GM12878 (cell line): ENCODE measurements around the gene SUMF1. TPM values are rescaled to one million over a fixed set of nuclear protein-coding genes. Genes with fewer than 3 reads are reported as not detected.

Source experiments
- ATAC-seq: fragments of 200-7000 bp; cut with Tn5 transposase; 3 replicates; pipeline ENCODE4 v1.9.1; 2020; ENCODE audit warnings: mild to moderate bottlenecking, moderate library complexity
- BruUV-seq: library from RNA; stranded (reverse); fragments of 400-500 nt; replicated peaks from 2 replicates; lab custom pipeline; 2021; lab: Mats Ljungman, UMichigan
- CTCF ChIA-PET: fragments of 300-600 bp; sonication (Branson Sonifier 250); formaldehyde crosslinking; extraction: SDS; loops from one replicate; lab custom pipeline; 2021; ENCODE audit warnings: inconsistent platforms; lab: Yijun Ruan, JAX
- POLR2A ChIA-PET: fragments of 350-600 bp; formaldehyde crosslinking; extraction: SDS; loops from one replicate; lab custom pipeline; 2021; ENCODE audit warnings: inconsistent platforms; lab: Charles Lee
- RAD21 ChIA-PET: fragments of 300-600 bp; sonication (Branson Sonifier 250); formaldehyde crosslinking; loops from one replicate; lab custom pipeline; 2023; ENCODE audit warnings: antibody characterized with exemption; ENCODE audit not compliant: unreplicated experiment; lab: Charles Lee
- SMC1A ChIA-PET: fragments of 300-600 bp; sonication (Branson Sonifier 250); formaldehyde crosslinking; loops from one replicate; lab custom pipeline; 2023; ENCODE audit not compliant: unreplicated experiment, uncharacterized antibody; lab: Charles Lee
- DNase-seq: peaks from one replicate; pipeline ENCODE4 v3.0.0-alpha.2; 2011; ENCODE audit warnings: low read depth, low spot score
- FAIRE-seq: peaks from 3 replicates; lab custom pipeline; 2011; peaks lifted over from hg19 to GRCh38; lab: Jason Lieb, UNC
- H2AFZ ChIP-seq: 2 replicates; pipeline ENCODE4 v1.6.0; 2011; ENCODE audit warnings: low read depth, low read length, control low read depth; ENCODE audit not compliant: control insufficient read depth
- H3K27ac ChIP-seq: 2 replicates; pipeline ENCODE4 v1.5.1; 2011; ENCODE audit warnings: control low read depth; ENCODE audit not compliant: control insufficient read depth, insufficient read depth
- H3K27me3 ChIP-seq, 2 experiments: replicated peaks in 1 of 2; 2 replicates each; pipeline versions ENCODE4 v1.6.0 to v1.6.1; 2011; ENCODE audit warnings: low read length in 1 of 2; ENCODE audit not compliant: control insufficient read depth in 2 of 2, insufficient read depth in 2 of 2
- H3K36me3 ChIP-seq, 2 experiments: 2 replicates each; pipeline ENCODE4 v1.5.1; 2011; ENCODE audit warnings: low read length in 1 of 2; ENCODE audit not compliant: control insufficient read depth in 2 of 2, insufficient read depth in 2 of 2
- H3K4me1 ChIP-seq: 2 replicates; pipeline ENCODE4 v1.6.1; 2011; ENCODE audit warnings: mild to moderate bottlenecking, low read length, moderate library complexity, mixed read lengths; ENCODE audit not compliant: control insufficient read depth, insufficient read depth
- H3K4me2 ChIP-seq: 2 replicates; pipeline ENCODE4 v1.6.0; 2011; ENCODE audit warnings: control low read depth; ENCODE audit not compliant: control insufficient read depth, insufficient read depth
- H3K4me3 ChIP-seq: fragments of 200-600 bp; sonication (generic); 2 replicates; pipeline ENCODE4 v1.5.1; 2016
- H3K79me2 ChIP-seq: 2 replicates; pipeline ENCODE4 v1.6.0; 2011; ENCODE audit warnings: low read length; ENCODE audit not compliant: control insufficient read depth, insufficient read depth
- H3K9ac ChIP-seq: 2 replicates; pipeline ENCODE4 v1.8.0; 2011; ENCODE audit warnings: low read length, control low read depth, mixed read lengths; ENCODE audit not compliant: control insufficient read depth, insufficient read depth
- H3K9me3 ChIP-seq: replicated peaks from 3 replicates; pipeline ENCODE4 v1.5.1; 2011; ENCODE audit warnings: mild to moderate bottlenecking, low read length; ENCODE audit not compliant: control insufficient read depth, insufficient read depth
- H4K20me1 ChIP-seq: 2 replicates; pipeline ENCODE4 v1.6.0; 2011; ENCODE audit not compliant: control insufficient read depth, insufficient read depth
- CHD2 ChIP-seq: IDR thresholded peaks from 2 replicates; pipeline ENCODE4 v1.6.1; 2011; ENCODE audit warnings: low read depth, low read length, improper control_type of control experiment, borderline replicate concordance
- HCFC1 ChIP-seq: fragments of 150-350 bp; IDR thresholded peaks from 2 replicates; pipeline ENCODE4 v1.6.1; 2014; ENCODE audit warnings: low read length
- JUND ChIP-seq: IDR thresholded peaks from 2 replicates; pipeline ENCODE4 v1.6.1; 2012; ENCODE audit warnings: low read depth, mild to moderate bottlenecking, low read length, improper control_type of control experiment, moderate library complexity
- KLF5 ChIP-seq: fragments of 450-650 bp; IDR thresholded peaks from 2 replicates; pipeline ENCODE4 v1.6.1; 2014; ENCODE audit warnings: mild to moderate bottlenecking; ENCODE audit not compliant: partially characterized antibody
- MEF2B ChIP-seq: fragments of 450-650 bp; IDR thresholded peaks from 2 replicates; pipeline ENCODE4 v1.6.1; 2018; ENCODE audit warnings: mild to moderate bottlenecking, moderate library complexity; ENCODE audit not compliant: partially characterized antibody, poor library complexity, severe bottlenecking
- MYB ChIP-seq: fragments of 150-350 bp; IDR thresholded peaks from 2 replicates; pipeline ENCODE4 v1.6.1; 2014; ENCODE audit warnings: mild to moderate bottlenecking, low read depth, low read length, borderline replicate concordance
- PRDM15 ChIP-seq: fragments of 450-650 bp; formaldehyde crosslinking; IDR thresholded peaks from 2 replicates; pipeline ENCODE4 v1.4.0; 2020; ENCODE audit warnings: mild to moderate bottlenecking, moderate library complexity
- RCOR1 ChIP-seq: conservative IDR thresholded peaks from 2 replicates; pipeline ENCODE4 v1.6.1; 2012; ENCODE audit warnings: low read depth, low read length, improper control_type of control experiment
- RELA ChIP-seq: fragments of 450-650 bp; IDR thresholded peaks from 2 replicates; pipeline ENCODE4 v1.8.0; 2014; ENCODE audit warnings: borderline replicate concordance; ENCODE audit not compliant: partially characterized antibody
- SMAD1 ChIP-seq: fragments of 450-650 bp; IDR thresholded peaks from 2 replicates; pipeline ENCODE4 v1.6.1; 2018; ENCODE audit warnings: mild to moderate bottlenecking, low read depth; ENCODE audit not compliant: partially characterized antibody
- SMAD5 ChIP-seq: IDR thresholded peaks from 2 replicates; pipeline ENCODE4 v1.6.1; 2016; ENCODE audit warnings: antibody characterized with exemption, low read depth
- SPI1 ChIP-seq: IDR thresholded peaks from 2 replicates; pipeline ENCODE4 v1.6.1; 2011; ENCODE audit warnings: low read depth, mild to moderate bottlenecking, low read length, moderate library complexity, borderline replicate concordance; ENCODE audit not compliant: insufficient read depth
- TBL1XR1 ChIP-seq: IDR thresholded peaks from 2 replicates; pipeline ENCODE4 v1.6.1; 2012; ENCODE audit warnings: low read depth, low read length, improper control_type of control experiment
- WRNIP1 ChIP-seq: IDR thresholded peaks from 2 replicates; pipeline ENCODE4 v1.6.1; 2011; ENCODE audit warnings: low read depth, low read length, improper control_type of control experiment, borderline replicate concordance
- ZBTB11 ChIP-seq: fragments of 450-650 bp; formaldehyde crosslinking; IDR thresholded peaks from 2 replicates; pipeline ENCODE4 v1.5.0; 2022; ENCODE audit warnings: mild to moderate bottlenecking, missing genetic modification characterization
- WGBS: methylation state at CpG from one replicate; pipeline ENCODE4 v1.1.6; 2016; ENCODE audit warnings: low lambda C conversion rate; ENCODE audit not compliant: insufficient replicate concordance, insufficient coverage; ENCODE audit errors: missing lambda C conversion rate; 5-methylcytosine and 5-hydroxymethylcytosine counted together
- in situ Hi-C: fragments of 300-500 bp; cut with MboI; formaldehyde crosslinking; loops from 9 replicates; pipeline ENCODE4 v1.14.3; 2018; ENCODE audit warnings: mixed read lengths
- intact Hi-C: fragments of 100-400 bp; cut with micrococcal nuclease; formaldehyde crosslinking; loops from one replicate; pipeline ENCODE4 v1.14.2; 2022; ENCODE audit not compliant: unreplicated experiment
- polyA plus RNA-seq, 11 experiments: library from polyadenylated mRNA; depleted of rRNA in 4 of 11; unstranded in 6 of 11; stranded (reverse) in 5 of 11; fragments of >200 nt; fragmentation: Nextera tagmentation in 4 of 11; fragmentation: Illumina TruSeq in 1 of 11; extraction: Ambion mirVana in 4 of 11; extraction: Trizol in 1 of 11; gene quantifications; 1 replicate in 1 of 11; 2 replicates in 10 of 11; pipeline versions ENCODE4 v1.2.1 to v1.2.3, GENCODE V29; 2011 to 2016; ENCODE audit warnings: inconsistent platforms in 2 of 11, missing spikeins in 2 of 11, low read depth in 1 of 11
- total RNA-seq, 4 experiments: library from RNA; depleted of rRNA in 3 of 4; stranded (reverse); fragments of >200 nt in 3 of 4; fragmentation: Illumina TruSeq in 1 of 4; extraction: Trizol in 1 of 4; gene quantifications; 2 replicates each; pipeline versions ENCODE4 v1.2.1 to v1.2.3, GENCODE V29; 2013 to 2021

Gene SUMF1
- total and polyA plus RNA-seq, 10 of the 15 experiments (the other 5 are each of a cell fraction or from before 2014, with no cell fraction given) = 3.2 to 14.3 (median 8.5) TPM

- TF ChIP-seq KLF5 (no peak), CHD2 (no peak), MYB (no peak), TBL1XR1 (no peak), HCFC1 (no peak), WRNIP1 (no peak), SMAD5 (no peak), RELA (no peak), JUND (no peak), MEF2B (no peak)
Observed at GRCh38 chr3:4464576-4464975, 2.5 kb downstream of the SUMF1 start (continued).

GRCh38 chr3:4462369-4463040, 4.6 kb downstream of the SUMF1 start:
- H3K79me2 ChIP-seq = peaks cover 5% of the 10 kb centered on the region
- CTCF ChIA-PET = interaction anchor here (0.8 to 1.3 kb wide), 3 partner anchors 45 to 122 kb away, joined by 3 to 5 read pairs (median 3); no protein-coding TSS in a partner anchor
- in situ Hi-C loops = no loop called here

More at GRCh38 chr3:4462369-4463040, 4.6 kb downstream of the SUMF1 start:
- SMC1A ChIA-PET = interaction anchor here (0.7 to 1.3 kb wide), 5 partner anchors 28 to 169 kb away, joined by 3 to 5 read pairs (median 4); partner anchors contain the start of gene ITPR1
- FAIRE-seq (no peak), ATAC-seq (no peak), DNase-seq (no peak)
- BruUV-seq = no TSS peak
- H4K20me1 ChIP-seq = no peaks in the 10 kb centered on the region
- no peak overlapping the region for H3K9ac ChIP-seq
- 96% methylated on average over 3 of the region's 3 CpGs for WGBS
- no peak for TF ChIP-seq RCOR1
- no peak for TF ChIP-seq ZBTB11 (CRISPR knock-in tag)
- no peak for TF ChIP-seq PRDM15 (CRISPR knock-in tag)
- no peak for TF ChIP-seq SPI1
- no peak for TF ChIP-seq SMAD1
- POLR2A ChIA-PET = interaction anchor here (1.1 kb wide), 1 partner anchor 31 kb away, joined by 5 read pairs; the partner anchor contains the start of gene ITPR1
- no peak overlapping the region for H3K4me2 ChIP-seq
- H2AFZ ChIP-seq = no peak overlapping the region
- H3K4me1 ChIP-seq = peaks cover 7% of the 10 kb centered on the region
- no peaks in the 10 kb centered on the region for H3K27me3 ChIP-seq
- H3K36me3 ChIP-seq = no peaks in the 10 kb centered on the region
- intact Hi-C loops = no loop called here
- no peaks in the 10 kb centered on the region for H3K9me3 ChIP-seq
- H3K4me3 ChIP-seq = no peak overlapping the region
- RAD21 ChIA-PET = interaction anchor here (0.8 kb wide), 1 partner anchor 189 kb away, joined by 3 read pairs; no protein-coding TSS in a partner anchor
- no peak overlapping the region for H3K27ac ChIP-seq
